ENCODE results near the gene UGGT1.

UGGT1 gene

GRCh38 chr2:128241896-128242295, 150.9 kb downstream of the UGGT1 start:
- DNase-seq, result no peak
- no peak for ATAC-seq (ENCODE audit: insufficient read depth, low read depth)
- Histone ChIP-seq H3K27me3 (ENCODE audit: insufficient read depth, low read length, poor library complexity) (no peaks in the 10 kb centered on the region), H3K27ac (ENCODE audit: low read length) (no peak overlapping the region), H3K36me3 (ENCODE audit: insufficient read depth, low read length) (no peaks in the 10 kb centered on the region), H3K79me2 (ENCODE audit: insufficient read depth, low read length) (no peaks in the 10 kb centered on the region), H3K4me1 (ENCODE audit: insufficient read depth, low read length) (no peaks in the 10 kb centered on the region), H3K9me3 (ENCODE audit: insufficient read depth, low read length, severe bottlenecking) (no peaks in the 10 kb centered on the region), H3K4me2 (ENCODE audit: insufficient read depth, low read length) (no peak overlapping the region), H4K20me1 (ENCODE audit: insufficient read depth, low read length) (no peaks in the 10 kb centered on the region), H2AFZ (ENCODE audit: low read depth, low read length) (no peak overlapping the region), H3K4me3 (ENCODE audit: low read depth in 1 of 2, low read length in 2 of 2) (no peak overlapping the region), H3K9ac (ENCODE audit: low read depth, low read length) (no peak overlapping the region)
- TF ChIP-seq CTCF (IDR thresholded peaks at IDR 0.05; ENCODE audit: borderline replicate concordance, extremely low read depth, low read length, poor library complexity, severe bottlenecking) (no peak), EZH2 (IDR thresholded peaks at IDR 0.05; ENCODE audit: borderline replicate concordance, low read depth, low read length, severe bottlenecking) (no peak)
